Renal cortical epithelial cell (primary cell): Measurements from ENCODE around the gene CDK11A. TPM values are rescaled to one million over a fixed set of nuclear protein-coding genes. Genes with fewer than 3 reads are reported as not detected.
"Not testable (repeated sequence)": the region's sequence is repeated elsewhere in the genome, so short reads cannot be mapped to it uniquely, and the experiment has no call there.

Experiments used
- DNase-seq: peaks from one replicate; pipeline ENCODE4 v3.0.0-alpha.2; 2011; ENCODE audit warnings: low read depth
- total RNA-seq: library from RNA; depleted of rRNA; stranded (reverse); fragments of >200 nt; gene quantifications from 2 replicates; pipeline ENCODE4 v1.2.3, GENCODE V29; 2014

CDK11A gene
- total RNA-seq, 1 donor from 2014 or later, result 15.1 TPM

- DNase-seq, result no peak
These were observed 40.0 kb downstream of the CDK11A start for GRCh38 chr1:1684031-1684681.

GRCh38 chr1:1683104-1683905 lies 40.9 kb downstream of the CDK11A start:
- no peak for DNase-seq

GRCh38 chr1:1680912-1681273 lies 43.3 kb downstream of the CDK11A start:
- no peak for DNase-seq

- no peak for DNase-seq
These were observed 43.9 kb downstream of the CDK11A start for GRCh38 chr1:1680031-1680911.

GRCh38 chr1:1678581-1679380 lies 45.4 kb downstream of the CDK11A start:
- no peak for DNase-seq

GRCh38 chr1:1677718-1678580 lies 46.2 kb downstream of the CDK11A start:
- DNase-seq, result no peak

GRCh38 chr1:1676087-1676486 lies 48.1 kb downstream of the CDK11A start:
- not testable (repeated sequence) for DNase-seq

GRCh38 chr1:1675218-1675617 lies 48.9 kb downstream of the CDK11A start:
- not testable (repeated sequence) for DNase-seq

GRCh38 chr1:1674806-1675205 lies 49.4 kb downstream of the CDK11A start:
- not testable (repeated sequence) for DNase-seq

GRCh38 chr1:1672181-1672965 lies 51.8 kb downstream of the CDK11A start:
- no peak for DNase-seq

GRCh38 chr1:1671365-1672119 lies 52.6 kb downstream of the CDK11A start:
- no peak for DNase-seq

GRCh38 chr1:1670866-1671265 lies 53.3 kb downstream of the CDK11A start:
- no peak for DNase-seq

- DNase-seq, result no peak
These were observed 54.4 kb downstream of the CDK11A start for GRCh38 chr1:1669468-1670440.

GRCh38 chr1:1666526-1666925 lies 57.6 kb downstream of the CDK11A start:
- DNase-seq, result no peak

GRCh38 chr1:1665815-1666251 lies 58.3 kb downstream of the CDK11A start:
- no peak for DNase-seq

GRCh38 chr1:1664941-1665814 lies 59.0 kb downstream of the CDK11A start:
- no peak for DNase-seq

GRCh38 chr1:1664318-1664717 lies 59.8 kb downstream of the CDK11A start:
- DNase-seq, result not testable (repeated sequence)
